ENCODE results near the gene NPRL2. TPM values are rescaled to one million over a fixed set of nuclear protein-coding genes. Genes with fewer than 3 reads are reported as not detected.
A peak's percentile ranks its signal among the peaks of the same experiment; 100 is the strongest.

NPRL2 gene
- total RNA-seq, 2 experiments from 2014 or later: 27.9 to 52.5 TPM

GRCh38 chr3:50318615-50319014, 32.0 kb downstream of the NPRL2 start:
- H2AFZ ChIP-seq (ENCODE audit: low read length): no peak overlapping the region

DNA sequence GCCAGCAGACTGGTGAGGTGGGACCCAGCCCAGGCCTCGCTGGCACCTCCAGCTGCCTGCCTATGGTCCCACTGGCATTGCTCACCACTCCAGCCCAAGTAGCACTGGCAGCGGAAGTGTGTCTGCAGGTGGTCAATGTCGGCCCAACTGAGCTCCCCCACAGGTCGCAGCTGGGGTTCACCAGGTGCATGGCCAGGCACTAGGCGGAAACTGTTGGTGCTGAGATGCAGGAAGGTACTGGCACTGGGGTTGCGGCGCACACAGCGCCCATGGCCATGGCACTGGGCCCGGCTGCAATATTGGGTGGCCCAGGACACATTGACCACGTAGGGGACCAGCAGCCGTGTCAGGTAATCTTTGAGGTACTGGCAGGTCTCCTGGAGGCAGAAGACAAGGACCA, 32.4 kb downstream of the NPRL2 start:
- no peak overlapping the region for H2AFZ ChIP-seq (ENCODE audit: low read length)
- no peaks in the 10 kb centered on the region for H4K20me1 ChIP-seq (ENCODE audit: insufficient read depth, low read length)
- BruUV-seq (replicated peaks): no TSS peak
- POLR2A ChIA-PET: interaction anchor here (1.6 kb wide), 2 partner anchors 10 to 19 kb away, joined by 4 to 8 read pairs; partner anchors contain the start of genes HYAL3, NAA80 and TUSC2
- H3K36me3 ChIP-seq (ENCODE audit: insufficient read depth, low read length): 0 out of 2 replicates have a peak, but pooled peaks cover 6% of the 10 kb centered on the region
- peak overlapping the region; percentile 46 for H3K4me2 ChIP-seq (ENCODE audit: low read length)
- peak overlapping the region; percentile 23 for H3K4me3 ChIP-seq (ENCODE audit: low read depth, low read length, poor library complexity, severe bottlenecking)
- DNase-seq (ENCODE audit: low spot score): peak; percentile 66
- H3K79me2 ChIP-seq (ENCODE audit: insufficient read depth, low read depth, low read length): no peaks in the 10 kb centered on the region
- H3K27ac ChIP-seq (ENCODE audit: low read depth, low read length, poor library complexity, severe bottlenecking): peak overlapping the region; percentile 18
- intact Hi-C loops (cut with micrococcal nuclease; ENCODE audit: unreplicated experiment): no loop called here
- CTCF ChIA-PET (ENCODE audit: unreplicated experiment): interaction anchor here (1.1 kb wide), 1 partner anchor 15 kb away, joined by 3 read pairs; no protein-coding TSS in a partner anchor
- peaks cover 49% of the 10 kb centered on the region for H3K4me1 ChIP-seq (ENCODE audit: insufficient read depth, low read length, poor library complexity, severe bottlenecking)
- no peaks in the 10 kb centered on the region for H3K9me2 ChIP-seq (ENCODE audit: insufficient read depth, low read length)
- TF ChIP-seq EZH2phosphoT487 (IDR thresholded peaks at IDR 0.05; ENCODE audit: borderline replicate concordance, low read depth, low read length) (no peak), CTCF (conservative IDR thresholded peaks at IDR 0.05; ENCODE audit: low read length) (no peak)
- no peaks in the 10 kb centered on the region for H3K9me3 ChIP-seq (ENCODE audit: low read length)

More at GRCh38 chr3:50318615-50319014, 32.0 kb downstream of the NPRL2 start:
- Histone ChIP-seq H3K9me2 (ENCODE audit: insufficient read depth, low read length) (no peaks in the 10 kb centered on the region), H3K4me3 (ENCODE audit: low read depth, low read length, poor library complexity, severe bottlenecking) (peak overlapping the region; percentile 23), H3K79me2 (ENCODE audit: insufficient read depth, low read depth, low read length) (no peaks in the 10 kb centered on the region), H3K4me1 (ENCODE audit: insufficient read depth, low read length, poor library complexity, severe bottlenecking) (peaks cover 49% of the 10 kb centered on the region), H4K20me1 (ENCODE audit: insufficient read depth, low read length) (no peaks in the 10 kb centered on the region), H3K27ac (ENCODE audit: low read depth, low read length, poor library complexity, severe bottlenecking) (peak overlapping the region; percentile 18), H3K36me3 (ENCODE audit: insufficient read depth, low read length) (0 out of 2 replicates have a peak, but pooled peaks cover 6% of the 10 kb centered on the region), H3K9me3 (ENCODE audit: low read length) (no peaks in the 10 kb centered on the region), H3K4me2 (ENCODE audit: low read length) (peak overlapping the region; percentile 46)
- intact Hi-C loops (cut with micrococcal nuclease; ENCODE audit: unreplicated experiment): no loop called here
- TF ChIP-seq CTCF (conservative IDR thresholded peaks at IDR 0.05; ENCODE audit: low read length) (no peak), EZH2phosphoT487 (IDR thresholded peaks at IDR 0.05; ENCODE audit: borderline replicate concordance, low read depth, low read length) (no peak)
- BruUV-seq (replicated peaks): no TSS peak
- DNase-seq (ENCODE audit: low spot score): no peak
- ChIA-PET CTCF (ENCODE audit: unreplicated experiment) (interaction anchor here (1.1 kb wide), 1 partner anchor 14 kb away, joined by 3 read pairs; no protein-coding TSS in a partner anchor), POLR2A (interaction anchor here (1.1 to 1.6 kb wide), 2 partner anchors 18 to 19 kb away, joined by 4 to 8 read pairs; partner anchors contain the start of genes HYAL3 and NAA80)

DNA sequence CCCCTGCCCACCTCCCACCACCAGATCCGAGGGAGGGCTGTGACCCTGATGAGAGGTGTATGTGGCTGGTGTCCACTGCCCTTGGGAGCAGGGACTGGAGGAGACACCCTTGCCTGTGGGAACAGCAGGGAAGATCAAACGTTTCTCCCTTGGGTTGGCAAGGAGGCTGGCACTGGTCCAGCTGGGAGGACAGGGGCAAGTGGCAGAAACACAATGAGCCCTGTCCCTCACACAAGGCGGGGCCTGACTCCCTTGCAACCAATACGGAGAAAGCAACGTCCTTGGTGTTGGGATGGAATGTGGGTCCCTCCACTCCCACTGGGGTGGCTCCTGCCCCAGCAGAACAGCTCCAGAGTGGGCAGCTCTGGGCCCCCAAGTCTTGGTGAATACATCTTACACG, 33.3 kb downstream of the NPRL2 start:
- no peak overlapping the region for H3K27ac ChIP-seq (ENCODE audit: low read depth, low read length, poor library complexity, severe bottlenecking)
- no peaks in the 10 kb centered on the region for H3K9me3 ChIP-seq (ENCODE audit: low read length)
- BruUV-seq (replicated peaks): no TSS peak
- intact Hi-C loops (cut with micrococcal nuclease; ENCODE audit: unreplicated experiment): no loop called here
- peaks cover 47% of the 10 kb centered on the region for H3K4me1 ChIP-seq (ENCODE audit: insufficient read depth, low read length, poor library complexity, severe bottlenecking)
- H3K9me2 ChIP-seq (ENCODE audit: insufficient read depth, low read length): no peaks in the 10 kb centered on the region
- H3K4me3 ChIP-seq (ENCODE audit: low read depth, low read length, poor library complexity, severe bottlenecking): no peak overlapping the region
- H2AFZ ChIP-seq (ENCODE audit: low read length): no peak overlapping the region
- ChIA-PET CTCF (ENCODE audit: unreplicated experiment) (interaction anchor here (1.1 kb wide), 1 partner anchor 16 kb away, joined by 3 read pairs; no protein-coding TSS in a partner anchor), POLR2A (interaction anchor here (1.6 kb wide), 2 partner anchors 11 to 18 kb away, joined by 4 to 8 read pairs; partner anchors contain the start of genes HYAL3, NAA80 and TUSC2)
- no peaks in the 10 kb centered on the region for H4K20me1 ChIP-seq (ENCODE audit: insufficient read depth, low read length)
- peak overlapping the region; percentile 46; the same call in 1 of the 2 replicates for H3K4me2 ChIP-seq (ENCODE audit: low read length)
- 0 out of 2 replicates have a peak, but pooled peaks cover 6% of the 10 kb centered on the region for H3K36me3 ChIP-seq (ENCODE audit: insufficient read depth, low read length)
- no peak for DNase-seq (ENCODE audit: low spot score)
- no peak for TF ChIP-seq EZH2phosphoT487 (IDR thresholded peaks at IDR 0.05; ENCODE audit: borderline replicate concordance, low read depth, low read length)
- TF ChIP-seq CTCF (conservative IDR thresholded peaks at IDR 0.05; ENCODE audit: low read length): no peak
- H3K79me2 ChIP-seq (ENCODE audit: insufficient read depth, low read depth, low read length): no peaks in the 10 kb centered on the region
